ENCODE measurements around the gene F2. TPM values are rescaled to one million over a fixed set of nuclear protein-coding genes. Genes with fewer than 3 reads are reported as not detected.
A peak's percentile ranks its signal among the peaks of the same experiment; 100 is the strongest.
"Not testable (repeated sequence)": the region's sequence is repeated elsewhere in the genome, so short reads cannot be mapped to it uniquely, and the experiment has no call there.

The F2 gene
- total RNA-seq, 1 donor from 2014 or later, result not detected

DNA sequence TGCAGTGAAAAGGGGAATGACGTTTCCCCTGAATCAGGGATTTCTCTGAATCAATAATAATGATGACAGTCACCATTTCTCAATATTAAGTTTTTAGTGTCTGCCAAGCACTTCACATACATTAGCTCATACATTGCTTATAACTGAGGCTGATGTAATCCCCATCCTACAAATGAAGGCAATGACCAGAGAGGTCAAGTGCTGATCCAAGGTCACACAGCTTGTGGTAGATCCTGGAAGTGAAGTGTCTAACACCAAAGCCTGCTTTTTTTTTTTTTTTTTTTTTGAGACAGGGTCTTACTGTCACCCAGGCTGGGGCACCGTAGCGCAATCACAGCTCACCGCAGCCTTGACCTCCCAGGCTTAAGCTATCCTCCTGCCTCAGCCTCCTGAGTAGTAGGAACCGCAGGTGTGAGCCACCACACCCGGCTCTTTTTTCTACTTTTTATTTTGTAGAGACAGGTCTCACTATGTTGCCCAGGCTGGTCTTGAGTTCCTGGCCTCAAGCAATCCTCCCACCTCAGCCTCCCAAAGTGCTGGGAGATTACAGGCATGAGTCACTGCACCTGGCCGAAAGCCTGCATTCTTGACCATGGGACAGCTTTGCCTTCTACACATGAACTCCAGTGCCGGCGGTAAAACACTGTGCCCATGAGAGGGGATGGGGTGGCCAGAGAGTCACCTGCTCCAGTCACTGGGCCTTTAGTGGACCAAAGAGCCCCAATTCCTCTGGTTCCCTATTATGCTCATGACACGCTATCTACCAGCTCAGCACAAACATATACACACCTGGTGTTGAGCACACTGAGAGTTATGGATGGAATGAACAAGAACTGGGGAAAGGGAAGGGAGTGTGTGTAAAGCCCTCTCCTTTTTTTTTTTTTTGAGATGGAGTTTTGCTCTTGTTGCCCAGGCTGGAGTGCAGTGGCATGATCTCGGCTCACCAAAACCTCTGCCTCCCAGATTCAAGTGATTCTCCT is 36.0 kb upstream of the F2 start:
- intact Hi-C loops (cut with DNase I), result no loop called here

DNA sequence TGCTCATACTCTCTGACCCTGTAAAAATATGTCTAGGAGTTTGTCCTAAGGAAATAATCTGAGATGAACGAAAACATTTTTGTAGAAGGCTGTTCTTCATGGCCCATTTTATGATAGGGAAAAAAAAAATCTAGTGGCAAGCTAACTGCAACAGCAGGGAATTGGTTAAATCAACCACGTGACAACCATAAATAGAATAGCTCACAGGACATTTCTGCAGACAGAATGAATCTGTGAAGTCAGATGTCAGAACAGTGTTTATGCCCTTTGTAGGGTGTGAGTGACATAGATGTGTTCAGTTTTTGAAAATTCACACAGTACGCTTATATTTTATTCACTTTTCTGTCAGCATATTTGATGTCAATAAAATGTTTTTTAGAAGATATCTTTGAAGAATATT is 34.6 kb upstream of the F2 start:
- DNase-seq (ENCODE audit: low spot score), result no peak
- intact Hi-C loops (cut with DNase I), result no loop called here

More for the DNA sequence above, 36.0 kb upstream of the F2 start:
- DNase-seq (ENCODE audit: low spot score), result no peak

DNA sequence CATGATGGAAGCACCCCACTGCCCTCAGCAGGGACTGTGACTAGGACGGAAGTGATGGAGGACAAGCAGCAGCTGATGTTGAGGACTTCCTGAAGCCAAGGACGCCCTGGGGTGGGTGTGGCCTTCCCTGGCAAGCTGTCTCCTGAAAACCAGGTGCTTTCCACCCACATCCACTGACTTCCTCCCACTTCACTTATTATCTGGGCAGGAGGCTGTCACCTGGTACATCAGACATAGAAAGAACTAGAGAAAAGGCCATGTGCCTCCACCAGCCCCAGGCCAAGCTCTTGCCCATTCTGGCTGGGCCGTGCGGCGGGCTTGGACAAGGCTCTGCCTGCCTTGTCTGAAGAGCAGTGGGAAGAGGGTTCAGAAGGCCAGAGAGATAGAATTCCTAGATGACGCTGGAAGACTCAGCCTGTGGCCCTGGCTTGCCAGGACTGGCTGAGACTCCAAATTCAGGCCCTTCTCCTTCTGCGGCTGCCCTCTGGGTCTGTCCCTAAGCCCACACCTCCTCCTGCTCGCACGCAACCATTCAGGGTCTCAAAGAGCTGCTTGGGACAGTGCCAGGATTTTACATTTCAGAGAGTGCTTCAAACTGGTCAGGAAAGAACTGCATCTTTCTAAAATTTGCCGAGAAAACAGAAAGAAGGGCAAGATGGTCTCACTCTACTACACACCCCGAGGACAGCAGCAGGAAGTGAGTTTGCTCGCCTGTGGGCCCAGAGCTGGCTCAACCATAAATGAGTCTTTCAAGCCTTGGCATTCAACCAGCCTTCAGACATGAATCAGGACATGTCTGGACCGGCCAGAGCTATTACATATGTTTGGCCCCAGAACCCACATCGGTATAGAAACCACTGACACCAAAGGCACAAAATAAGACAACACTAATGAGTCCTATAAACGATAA is 31.9 kb upstream of the F2 start:
- no peak for DNase-seq (ENCODE audit: low spot score)
- intact Hi-C loops (cut with DNase I), result no loop called here

DNA sequence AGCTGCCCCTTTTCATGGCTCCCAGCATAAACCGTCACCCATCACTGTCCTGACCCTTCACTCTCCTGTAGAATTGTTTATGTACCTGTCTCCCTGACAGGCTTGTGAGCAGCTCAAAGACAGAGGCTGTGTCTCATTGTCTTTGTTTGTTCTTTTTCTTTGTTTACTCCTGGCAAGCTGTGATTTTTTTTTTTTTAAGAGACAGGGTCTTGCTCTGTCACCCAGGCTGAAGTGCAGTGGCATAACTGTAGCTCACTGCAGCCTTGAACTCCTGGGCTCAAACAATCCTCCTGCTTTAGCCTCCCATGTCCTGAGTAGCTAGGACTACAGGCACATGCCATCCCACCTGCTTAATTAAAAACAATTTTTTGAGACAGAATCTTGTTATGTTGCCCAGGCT is 28.3 kb upstream of the F2 start:
- DNase-seq (ENCODE audit: low spot score), result no peak
- intact Hi-C loops (cut with DNase I), result no loop called here

DNA sequence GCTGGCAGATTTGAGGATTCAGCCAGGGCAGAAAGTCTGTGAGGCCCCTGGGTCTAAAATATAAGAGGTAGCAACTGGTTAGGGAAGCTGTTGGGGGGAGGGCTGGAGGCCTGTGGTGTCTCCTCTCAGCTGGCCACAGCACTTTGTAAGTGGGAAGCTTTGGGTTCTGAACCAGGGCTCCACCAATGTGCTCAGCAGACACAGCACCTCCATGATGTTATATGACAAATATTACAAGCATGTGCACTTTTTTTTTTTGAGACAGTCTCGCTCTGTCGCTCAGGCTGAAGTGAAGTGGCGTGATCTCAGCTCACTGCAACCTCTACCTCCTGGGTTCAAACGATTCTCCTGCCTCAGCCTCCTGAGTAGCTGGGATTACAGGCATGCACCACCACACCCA is 26.6 kb upstream of the F2 start:
- intact Hi-C loops (cut with DNase I), result no loop called here
- DNase-seq (ENCODE audit: low spot score), result no peak

DNA sequence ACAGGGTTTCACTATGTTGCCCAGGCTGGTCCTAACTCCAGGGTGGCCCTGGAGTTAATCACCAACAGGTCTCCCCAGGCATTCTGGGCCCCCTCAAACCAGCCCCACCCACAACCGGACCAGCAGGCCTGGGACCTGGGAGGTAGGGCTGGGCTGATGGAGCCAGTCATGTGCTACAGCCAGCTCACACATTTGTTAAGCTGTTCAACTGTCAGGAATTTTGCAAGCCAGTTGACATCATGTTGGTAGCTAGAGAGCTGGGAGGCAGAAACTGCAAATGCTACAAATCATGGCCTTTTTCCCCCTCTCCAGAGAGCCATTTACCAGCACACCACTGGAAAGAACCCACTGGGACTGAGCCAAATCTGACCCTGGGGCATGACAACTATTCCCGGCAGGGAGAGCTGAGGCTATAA is 25.4 kb upstream of the F2 start:
- DNase-seq (ENCODE audit: low spot score), result no peak
- intact Hi-C loops (cut with DNase I), result no loop called here

DNA sequence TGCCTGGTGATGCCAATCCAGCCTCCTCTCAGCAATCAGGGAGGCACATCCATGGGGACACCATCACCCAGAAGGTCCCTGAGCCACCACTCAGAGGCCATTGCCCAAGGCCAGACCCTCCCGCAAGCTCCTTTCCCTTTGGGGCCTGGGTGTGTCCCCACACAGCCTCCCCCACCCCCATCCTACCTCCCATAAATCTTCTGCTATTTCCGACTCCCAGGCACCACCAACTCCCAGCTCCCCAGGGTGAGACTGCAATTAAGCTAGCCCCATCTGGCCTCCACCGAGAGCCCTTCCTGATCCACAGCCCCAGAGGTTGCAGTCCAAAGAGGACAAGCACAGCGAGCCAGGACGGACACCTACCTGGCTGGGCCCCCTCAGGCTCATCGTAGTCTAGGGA is 24.9 kb upstream of the F2 start:
- DNase-seq (ENCODE audit: low spot score), result no peak
- intact Hi-C loops (cut with DNase I), result no loop called here

DNA sequence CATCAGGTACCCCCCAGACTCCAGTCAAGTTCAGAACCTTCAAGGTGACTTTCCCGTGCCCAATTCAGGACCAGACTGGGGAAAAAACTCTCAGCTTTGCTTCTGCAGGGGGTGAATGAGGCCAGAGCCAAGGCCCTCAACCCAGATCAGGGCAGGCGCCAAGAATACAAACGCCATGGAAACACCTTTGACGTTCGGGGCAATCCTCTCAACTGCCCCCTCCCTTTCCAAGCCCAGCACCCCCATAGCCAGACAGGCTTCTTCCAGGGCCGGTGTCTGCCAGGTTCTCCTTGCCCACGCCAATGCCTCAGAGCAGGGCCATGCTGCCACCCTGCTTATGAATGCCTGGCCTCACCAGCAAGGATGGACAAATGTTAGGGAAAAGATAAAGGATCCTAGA is 24.4 kb upstream of the F2 start:
- intact Hi-C loops (cut with DNase I), result no loop called here
- no peak for DNase-seq (ENCODE audit: low spot score)

DNA sequence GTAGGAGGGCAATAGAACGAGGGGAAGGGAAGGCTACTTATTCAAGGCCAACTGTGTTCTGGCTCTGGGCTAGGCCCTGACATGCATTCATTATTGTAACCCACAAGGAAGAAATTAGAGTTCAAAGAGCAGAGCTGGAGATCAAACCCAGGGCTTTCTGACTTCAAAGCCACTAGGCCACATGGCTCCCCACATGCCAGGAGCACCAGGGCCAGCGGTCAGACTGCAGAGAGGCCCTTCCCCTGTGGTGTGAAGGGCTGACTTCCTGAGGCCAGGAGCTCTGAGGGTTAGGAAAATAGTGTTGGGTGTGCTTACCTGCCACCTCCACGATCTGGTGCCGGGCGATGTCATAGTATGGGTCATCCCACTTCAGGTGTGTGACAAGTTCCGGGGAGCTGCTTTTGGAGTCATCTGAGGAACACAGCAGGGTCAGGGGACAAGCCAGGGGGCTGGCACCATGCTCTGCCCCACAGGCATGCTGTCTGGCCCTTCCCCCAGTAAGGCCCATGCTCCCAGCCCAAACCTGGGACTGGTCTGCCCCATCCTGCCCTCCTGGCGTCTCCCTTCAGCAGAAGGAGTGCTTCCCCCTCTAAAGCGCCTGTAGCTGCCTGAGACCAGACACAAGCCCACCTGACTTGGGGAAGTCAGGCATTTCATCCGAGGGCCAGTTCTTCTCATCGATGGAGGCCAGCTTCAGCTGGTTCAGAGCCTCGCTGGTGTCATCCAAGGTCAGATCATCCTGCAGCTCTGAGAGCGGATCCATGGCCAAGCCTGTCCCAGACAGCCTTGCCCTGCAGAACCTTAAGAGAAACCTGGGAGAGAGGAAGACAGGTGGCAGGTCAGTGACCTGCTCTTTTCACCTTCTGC is 23.4 kb upstream of the F2 start:
- intact Hi-C loops (cut with DNase I), result no loop called here
- DNase-seq (ENCODE audit: low spot score), result no peak

DNA sequence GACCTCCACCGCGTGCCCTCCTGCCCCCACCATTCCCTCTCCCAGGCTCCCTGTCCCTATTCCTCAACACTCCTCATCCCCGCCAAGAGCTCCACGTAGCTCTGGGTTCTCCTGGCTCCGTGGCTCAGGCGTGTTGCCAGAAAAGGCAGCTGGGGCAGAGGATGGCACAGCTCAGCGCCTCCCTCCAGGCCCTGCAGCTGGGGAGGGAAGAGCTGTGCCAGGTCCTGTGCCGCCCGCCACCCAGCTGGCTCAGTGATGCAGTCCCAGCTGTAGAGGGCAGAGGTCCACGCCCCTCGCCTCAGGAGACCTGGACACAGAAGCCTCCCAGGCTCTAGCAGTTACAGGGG is 22.8 kb upstream of the F2 start:
- DNase-seq (ENCODE audit: low spot score), result peak; percentile 83
- intact Hi-C loops (cut with DNase I), result no loop called here

DNA sequence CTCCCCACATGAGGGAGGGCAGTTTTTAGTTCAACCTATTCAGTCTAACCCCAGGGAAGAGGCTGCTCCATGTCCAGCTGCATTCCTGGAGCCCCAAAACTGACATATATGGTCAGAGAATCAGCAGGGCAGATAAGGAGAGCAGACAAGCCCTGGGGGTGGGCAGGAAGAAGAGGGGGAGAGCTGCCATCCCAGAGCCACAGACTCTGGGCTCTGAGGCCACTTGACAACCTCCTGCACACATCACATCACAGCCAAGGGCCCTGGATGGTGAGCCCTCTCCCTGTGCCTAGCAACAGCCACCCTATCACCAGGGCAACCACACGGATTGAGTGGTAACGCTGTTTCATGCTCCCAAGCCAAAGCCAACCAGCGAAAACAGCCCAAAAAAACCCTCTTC is 21.7 kb upstream of the F2 start:
- intact Hi-C loops (cut with DNase I), result no loop called here
- no peak for DNase-seq (ENCODE audit: low spot score)

DNA sequence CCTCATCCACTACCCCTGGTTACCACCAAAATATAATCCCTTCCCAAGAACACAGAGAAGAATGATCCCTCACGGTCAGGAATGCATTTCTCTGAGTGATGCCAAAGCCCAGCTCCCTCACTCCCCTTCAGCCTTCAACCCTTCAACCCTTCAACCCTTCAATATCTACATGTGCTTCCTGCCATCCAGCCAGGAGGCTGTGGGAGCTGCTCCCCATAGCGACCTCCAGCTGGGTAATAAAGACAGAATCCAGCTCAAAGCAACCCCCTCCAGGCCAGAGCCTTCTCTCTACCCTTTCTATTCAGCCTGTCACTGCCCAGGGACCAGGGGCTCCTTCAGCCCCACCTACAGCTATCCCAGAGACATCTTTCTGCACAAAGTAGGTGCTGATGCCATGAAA is 21.3 kb upstream of the F2 start:
- no peak for DNase-seq (ENCODE audit: low spot score)
- intact Hi-C loops (cut with DNase I), result no loop called here

DNA sequence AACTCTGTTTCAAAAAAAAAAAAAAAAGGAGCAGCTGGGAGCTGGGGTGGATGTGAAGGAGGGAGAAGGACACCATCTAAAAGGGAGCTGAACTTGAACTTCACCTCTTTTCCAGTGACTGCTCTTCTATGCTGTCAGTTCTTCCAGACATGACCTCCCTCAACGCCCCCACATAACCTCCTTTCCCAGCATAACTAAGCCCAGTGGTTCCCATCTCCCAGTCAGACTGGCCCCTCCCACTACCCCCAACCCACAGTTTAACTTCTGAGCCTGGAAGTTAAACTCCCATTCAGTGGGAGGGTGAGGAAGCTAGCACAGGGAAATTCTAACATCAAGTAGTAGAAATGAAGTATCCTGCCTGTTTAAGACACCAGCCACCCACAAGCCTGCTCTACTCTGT is 20.4 kb upstream of the F2 start:
- no peak for DNase-seq (ENCODE audit: low spot score)
- intact Hi-C loops (cut with DNase I), result no loop called here

DNA sequence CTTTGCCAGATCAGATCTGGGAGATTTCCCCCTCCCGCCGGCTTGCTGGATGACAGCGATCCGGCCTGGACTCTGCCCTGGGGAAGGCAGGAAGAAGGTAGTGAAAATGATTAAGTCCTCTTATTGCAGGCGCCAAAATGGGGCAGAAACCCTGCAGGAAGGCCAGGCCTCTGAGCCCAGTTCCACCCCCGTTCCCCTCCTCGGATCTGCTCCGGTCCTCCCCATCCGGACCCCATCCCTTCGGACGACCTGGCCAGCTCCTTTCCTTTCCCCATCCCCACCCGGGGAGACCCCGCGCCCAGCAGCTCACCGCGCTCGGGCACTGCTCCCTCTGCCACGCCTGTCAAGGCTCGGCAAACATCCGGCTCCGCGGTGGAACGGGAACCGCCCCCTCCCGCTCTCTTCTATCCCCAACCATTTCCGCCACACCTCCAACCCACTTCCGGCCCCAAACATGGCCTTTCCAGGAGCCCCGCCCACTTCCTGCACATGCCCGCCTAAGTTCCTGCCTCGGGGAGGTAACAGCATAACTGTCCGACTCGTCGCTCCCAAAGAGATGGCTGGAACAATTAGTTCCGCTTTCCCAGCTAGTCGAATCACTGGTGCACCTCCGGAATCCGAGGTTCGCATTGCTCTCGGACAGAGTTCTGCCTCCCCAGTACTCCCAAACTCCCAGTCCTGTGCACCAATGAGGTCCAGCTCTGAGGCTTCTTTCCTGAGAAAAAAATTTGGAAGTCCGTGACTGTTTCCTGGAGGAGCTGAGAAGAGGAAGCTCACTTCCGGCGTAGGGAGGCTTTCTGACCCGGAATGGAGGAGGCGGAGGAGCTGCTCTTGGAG is 18.6 kb upstream of the F2 start, which contains the start of the genes ARHGAP1 and ZNF408:
ARHGAP1 (minus strand) TSS at position 379 of the 837 bp plus-strand sequence. CDS start 4,512 bp downstream, outside the sequence.
ZNF408 (plus strand) TSS at position 791 of the 837 bp plus-strand sequence; CDS start at position 808, 17 bp downstream.
- intact Hi-C loops (cut with DNase I), result loop anchor here (2.0 to 5.0 kb wide), 2 partner anchors 53 to 84 kb away; partner anchors contain the start of genes ATG13 and HARBI1
- DNase-seq (ENCODE audit: low spot score), result peak; percentile 100

DNA sequence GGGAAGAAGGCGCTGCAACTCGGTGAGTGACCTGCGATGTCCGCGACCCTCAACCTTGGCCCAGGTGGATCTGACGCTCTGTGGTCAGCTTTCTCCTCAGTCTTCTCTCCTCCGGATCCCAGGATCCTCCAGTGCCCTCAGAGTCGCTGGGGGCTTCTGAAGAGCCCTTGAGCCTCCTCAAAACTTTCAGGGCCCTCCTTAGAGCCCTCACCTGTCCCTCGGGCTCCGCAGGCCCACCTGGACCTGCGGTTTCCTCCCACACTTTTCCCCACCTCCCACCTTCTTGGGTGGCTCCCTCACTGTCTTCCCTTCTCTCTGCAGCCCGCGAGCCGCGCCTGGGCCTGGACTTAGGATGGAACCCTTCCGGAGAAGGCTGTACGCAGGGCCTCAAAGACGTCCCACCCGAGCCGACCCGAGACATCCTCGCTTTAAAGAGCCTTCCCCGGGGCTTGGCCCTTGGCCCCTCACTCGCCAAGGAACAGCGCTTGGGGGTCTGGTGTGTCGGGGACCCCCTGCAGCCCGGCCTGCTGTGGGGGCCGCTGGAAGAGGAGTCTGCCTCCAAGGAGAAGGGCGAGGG is 17.8 kb upstream of the F2 start:
- DNase-seq (ENCODE audit: low spot score), result no peak
- intact Hi-C loops (cut with DNase I), result loop anchor here (2.0 to 5.0 kb wide), 2 partner anchors 54 to 84 kb away; partner anchors contain the start of genes ATG13 and HARBI1

DNA sequence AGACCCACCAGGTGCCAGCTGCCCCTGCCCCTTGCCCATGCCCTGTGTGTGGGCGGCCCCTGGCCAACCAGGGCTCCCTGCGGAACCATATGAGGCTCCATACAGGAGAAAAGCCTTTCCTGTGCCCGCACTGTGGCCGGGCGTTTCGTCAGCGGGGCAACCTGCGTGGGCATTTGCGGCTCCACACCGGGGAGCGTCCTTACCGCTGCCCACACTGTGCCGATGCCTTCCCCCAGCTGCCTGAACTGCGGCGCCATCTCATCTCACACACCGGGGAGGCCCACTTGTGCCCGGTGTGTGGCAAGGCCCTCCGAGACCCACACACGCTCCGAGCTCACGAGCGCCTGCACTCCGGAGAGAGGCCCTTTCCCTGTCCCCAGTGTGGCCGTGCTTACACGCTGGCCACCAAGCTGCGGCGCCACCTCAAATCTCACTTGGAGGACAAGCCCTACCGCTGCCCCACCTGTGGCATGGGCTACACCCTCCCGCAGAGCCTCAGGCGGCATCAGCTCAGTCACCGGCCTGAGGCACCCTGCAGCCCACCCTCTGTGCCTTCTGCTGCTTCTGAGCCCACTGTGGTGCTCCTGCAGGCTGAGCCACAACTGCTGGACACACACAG is 13.8 kb upstream of the F2 start:
- intact Hi-C loops (cut with DNase I), result no loop called here
- no peak for DNase-seq (ENCODE audit: low spot score)

DNA sequence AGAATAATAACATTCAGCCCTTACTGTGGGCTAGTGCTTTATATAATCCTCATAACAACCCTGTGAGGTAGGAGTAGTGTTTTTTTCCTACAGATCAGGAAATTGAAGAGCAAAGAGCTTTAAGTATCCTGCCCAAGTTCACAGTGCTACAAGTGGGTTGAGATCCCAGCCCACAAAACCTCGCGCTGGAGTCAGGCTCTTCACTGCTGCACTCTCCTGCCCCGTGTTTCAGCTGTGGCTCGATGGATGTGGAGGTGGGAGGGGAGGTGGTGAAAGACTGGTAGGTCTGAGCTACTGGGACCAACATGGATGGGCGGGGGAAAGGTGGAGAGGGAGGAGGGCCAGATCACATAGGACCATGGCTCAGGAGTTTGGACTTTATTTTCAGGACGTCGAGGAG is 12.1 kb upstream of the F2 start:
- DNase-seq (ENCODE audit: low spot score), result no peak
- intact Hi-C loops (cut with DNase I), result no loop called here

DNA sequence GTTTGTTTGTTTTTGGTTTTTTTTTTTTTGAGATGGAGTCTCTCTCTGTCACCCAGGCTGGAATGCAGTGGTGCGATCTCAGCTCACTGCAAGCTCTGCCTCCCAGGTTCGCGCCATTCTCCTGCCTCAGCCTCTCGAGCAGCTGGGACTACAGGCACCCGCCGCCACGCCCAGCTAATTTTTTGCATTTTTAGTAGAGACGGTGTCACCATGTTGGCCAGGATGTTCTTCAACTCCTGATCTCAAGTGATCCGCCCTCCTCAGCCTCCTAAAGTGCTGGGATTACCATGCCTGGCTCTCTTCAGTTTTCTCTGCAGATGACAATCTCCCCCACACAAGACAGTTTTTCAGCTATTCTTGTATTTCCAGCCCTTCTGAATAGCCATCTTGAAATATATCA is 9.7 kb upstream of the F2 start:
- DNase-seq (ENCODE audit: low spot score); intact Hi-C loops (cut with DNase I): not testable (repeated sequence)
